ENCODE results near the gene SAMD9. TPM values are rescaled to one million over a fixed set of nuclear protein-coding genes. Genes with fewer than 3 reads are reported as not detected.
"Not testable (repeated sequence)": the region's sequence is repeated elsewhere in the genome, so short reads cannot be mapped to it uniquely, and the experiment has no call there.

The SAMD9 gene
- total RNA-seq, 1 donor from 2014 or later: 2.8 TPM

- no peak for TF ChIP-seq CTCF (IDR thresholded peaks at IDR 0.05; ENCODE audit: borderline replicate concordance)
- Histone ChIP-seq H3K27ac (replicated peaks) (no peak overlapping the region), H3K4me1 (no peaks in the 10 kb centered on the region), H3K9me3 (replicated peaks) (peaks cover 69% of the 10 kb centered on the region), H3K4me3 (no peak overlapping the region), H3K36me3 (no peaks in the 10 kb centered on the region), H3K27me3 (ENCODE audit: low read depth) (no peaks in the 10 kb centered on the region)
- DNase-seq: no peak
- intact Hi-C loops (cut with micrococcal nuclease): no loop called here
Measured at GRCh38 chr7:93097388-93097787, 20.4 kb downstream of the SAMD9 start.

- peaks cover 41% of the 10 kb centered on the region for H3K9me3 ChIP-seq (replicated peaks)
- DNase-seq: no peak
Measured at GRCh38 chr7:93092757-93093370, 24.9 kb downstream of the SAMD9 start.

GRCh38 chr7:93073357-93073756 is 44.4 kb downstream of the SAMD9 start:
- intact Hi-C loops (cut with micrococcal nuclease); H3K4me1 ChIP-seq; H3K27ac ChIP-seq (replicated peaks); DNase-seq; H3K36me3 ChIP-seq; H3K27me3 ChIP-seq (ENCODE audit: low read depth); H3K4me3 ChIP-seq: not testable (repeated sequence)
- peaks cover 37% of the 10 kb centered on the region for H3K9me3 ChIP-seq (replicated peaks)

More at GRCh38 chr7:93092757-93093370, 24.9 kb downstream of the SAMD9 start:
- H3K4me3 ChIP-seq: no peak overlapping the region
- H3K27me3 ChIP-seq (ENCODE audit: low read depth): no peaks in the 10 kb centered on the region
- no peak for TF ChIP-seq CTCF (IDR thresholded peaks at IDR 0.05; ENCODE audit: borderline replicate concordance)
- intact Hi-C loops (cut with micrococcal nuclease): no loop called here
- no peaks in the 10 kb centered on the region for H3K36me3 ChIP-seq
- H3K27ac ChIP-seq (replicated peaks): no peak overlapping the region
- H3K4me1 ChIP-seq: no peaks in the 10 kb centered on the region

GRCh38 chr7:93062599-93062998 is 55.2 kb downstream of the SAMD9 start:
- Histone ChIP-seq H3K27me3 (ENCODE audit: low read depth) (peaks cover 11% of the 10 kb centered on the region), H3K4me3 (no peak overlapping the region), H3K4me1 (no peaks in the 10 kb centered on the region), H3K36me3 (no peaks in the 10 kb centered on the region), H3K9me3 (replicated peaks) (peaks cover 21% of the 10 kb centered on the region), H3K27ac (replicated peaks) (no peak overlapping the region)
- TF ChIP-seq CTCF (IDR thresholded peaks at IDR 0.05; ENCODE audit: borderline replicate concordance): no peak
- no peak for DNase-seq
- intact Hi-C loops (cut with micrococcal nuclease): no loop called here

GRCh38 chr7:93060865-93061264 is 56.9 kb downstream of the SAMD9 start:
- no peak for DNase-seq
- Histone ChIP-seq H3K36me3 (no peaks in the 10 kb centered on the region), H3K4me1 (no peaks in the 10 kb centered on the region), H3K27ac (replicated peaks) (no peak overlapping the region), H3K4me3 (no peak overlapping the region), H3K9me3 (replicated peaks) (peaks cover 9% of the 10 kb centered on the region), H3K27me3 (ENCODE audit: low read depth) (peaks cover 16% of the 10 kb centered on the region)
- no peak for TF ChIP-seq CTCF (IDR thresholded peaks at IDR 0.05; ENCODE audit: borderline replicate concordance)
- intact Hi-C loops (cut with micrococcal nuclease): no loop called here

- Histone ChIP-seq H3K9me3 (replicated peaks) (peaks cover under 1% of the 10 kb centered on the region), H3K36me3 (no peaks in the 10 kb centered on the region), H3K4me3 (no peak overlapping the region), H3K27me3 (ENCODE audit: low read depth) (peaks cover 16% of the 10 kb centered on the region), H3K4me1 (peaks cover 5% of the 10 kb centered on the region), H3K27ac (replicated peaks) (no peak overlapping the region)
- intact Hi-C loops (cut with micrococcal nuclease): no loop called here
- no peak for DNase-seq
- no peak for TF ChIP-seq CTCF (IDR thresholded peaks at IDR 0.05; ENCODE audit: borderline replicate concordance)
Measured at GRCh38 chr7:93060025-93060424, 57.8 kb downstream of the SAMD9 start.

GRCh38 chr7:93056621-93057020 is 61.2 kb downstream of the SAMD9 start:
- not testable (repeated sequence) for H3K27ac ChIP-seq (replicated peaks); H3K36me3 ChIP-seq; H3K4me3 ChIP-seq; H3K4me1 ChIP-seq; DNase-seq; H3K9me3 ChIP-seq (replicated peaks)
- peaks cover 16% of the 10 kb centered on the region for H3K27me3 ChIP-seq (ENCODE audit: low read depth)
- intact Hi-C loops (cut with micrococcal nuclease): loop anchor here (5.0 to 10.0 kb wide), 2 partner anchors 372 to 434 kb away; no protein-coding TSS in a partner anchor
